Right lobe of liver (tissue), 6 donors: ENCODE measurements around the gene ITGAD. TPM values are rescaled to one million over a fixed set of nuclear protein-coding genes. Genes with fewer than 3 reads are reported as not detected.

Experiments used
- ATAC-seq, 4 donors: fragments of 200-7000 bp; cut with Tn5 transposase; one replicate each; pipeline ENCODE4 v1.9.1; 2020; ENCODE audit warnings: mild to moderate bottlenecking in 4 of 4, moderate library complexity in 4 of 4
- DNase-seq, 3 donors: peaks; one replicate each; pipeline ENCODE4 v3.0.0-alpha.2; 2020
- H3K27ac ChIP-seq, 3 donors: fragments of 200-600 bp; one replicate each; pipeline ENCODE4 v1.8.0; 2022
- H3K27me3 ChIP-seq, 2 donors: fragments of 200-600 bp; one replicate each; pipeline ENCODE4 v1.8.0; 2022
- H3K36me3 ChIP-seq, 4 donors: fragments of 200-600 bp; sonication (generic) in 1 of 4; one replicate each; pipeline versions ENCODE4 v1.5.1 to v1.8.0; 2017 to 2022; ENCODE audit warnings: control low read depth in 1 of 4
- H3K4me1 ChIP-seq, 4 donors: fragments of 200-600 bp; sonication (generic) in 1 of 4; one replicate each; pipeline versions ENCODE4 v1.5.1 to v1.8.0; 2017 to 2022; ENCODE audit warnings: control low read depth in 1 of 4
- H3K4me3 ChIP-seq, 3 donors: fragments of 200-600 bp; one replicate each; pipeline ENCODE4 v1.8.0; 2022
- H3K9me3 ChIP-seq, 4 donors: fragments of 200-600 bp; sonication (generic) in 1 of 4; one replicate each; pipeline versions ENCODE4 v1.5.1 to v1.8.0; 2017 to 2022; ENCODE audit warnings: control low read depth in 1 of 4
- CTCF ChIP-seq, 4 donors: fragments of 200-600 bp in 3 of 4; fragments of 450-650 bp in 1 of 4; IDR thresholded peaks; one replicate each; pipeline versions ENCODE4 v1.5.1 to v1.8.0; 2016 to 2022; ENCODE audit warnings: antibody characterized with exemption in 4 of 4, mild to moderate bottlenecking in 2 of 4
- POLR2A ChIP-seq: fragments of 450-650 bp; IDR thresholded peaks from one replicate; pipeline ENCODE4 v1.6.1; 2017; ENCODE audit warnings: antibody characterized with exemption, mild to moderate bottlenecking
- WGBS: methylation state at CpG from one replicate; pipeline ENCODE4 v1.1.6; 2018; ENCODE audit warnings: low coverage, low lambda C conversion rate; ENCODE audit not compliant: insufficient coverage; ENCODE audit errors: missing lambda C conversion rate; 5-methylcytosine and 5-hydroxymethylcytosine counted together
- intact Hi-C, 2 donors: fragments of 100-400 bp; cut with DNase I; formaldehyde crosslinking; loops; one replicate each; pipeline versions ENCODE4 v1.11.2 to v1.14.1; 2022
- total RNA-seq, 6 experiments: library from RNA; depleted of rRNA in 2 of 6; stranded (reverse); fragments of >200 nt in 2 of 6; fragmentation: NEBNext Ultra II Directional in 3 of 6; extraction: Animal tissue kit (Norgen Biotek cat#: 25700) in 3 of 6; gene quantifications; one replicate each; pipeline versions ENCODE4 v1.1.0 to v1.2.4, GENCODE V29; 2016 to 2023
- donor health status: DM: no; HTN: yes; CAD: no.
- donor health status: DM: no; HTN: no; CAD: no.
- donor health status: DM: no; HTN: no; CAD: no.
- donor health status: DM: no; HTN: yes; CAD: no.
- donor health status: DM: no; HTN: yes; CAD: no.

ITGAD gene
- total RNA-seq, 6 experiments from 2014 or later, result 0.13 to 2.0 (median 0.69) TPM; not detected in 2

GRCh38 chr16:31417916-31418315 is 24.8 kb downstream of the ITGAD start:
- Histone ChIP-seq H3K9me3 (no peaks in the 10 kb centered on the region), H3K4me1 (no peaks in the 10 kb centered on the region), H3K27ac (no peak overlapping the region), H3K27me3 (no peaks in the 10 kb centered on the region), H3K36me3 (no peaks in the 10 kb centered on the region), H3K4me3 (no peak overlapping the region)
- no peak for TF ChIP-seq CTCF (IDR thresholded peaks at IDR 0.05)
- TF ChIP-seq POLR2A, result no peak
- intact Hi-C loops, result no loop called here
- 73% methylated on average over 2 of the region's 5 CpGs for WGBS
- ATAC-seq, result no peak
- DNase-seq, result no peak

- no peaks in the 10 kb centered on the region for H3K27me3 ChIP-seq
- no peaks in the 10 kb centered on the region for H3K36me3 ChIP-seq
- intact Hi-C loops, result no loop called here
- no peak for TF ChIP-seq CTCF (IDR thresholded peaks at IDR 0.05)
- no peak for TF ChIP-seq POLR2A
- H3K27ac ChIP-seq, result no peak overlapping the region
- ATAC-seq (no peak), DNase-seq (no peak)
- H3K9me3 ChIP-seq, result no peaks in the 10 kb centered on the region
- H3K4me1 ChIP-seq, result no peaks in the 10 kb centered on the region
- H3K4me3 ChIP-seq, result no peak overlapping the region
- WGBS, result 57% methylated on average over 3 of the region's 3 CpGs
Observed at GRCh38 chr16:31420037-31420436, 26.9 kb downstream of the ITGAD start.

GRCh38 chr16:31421587-31421986 is 28.5 kb downstream of the ITGAD start:
- Histone ChIP-seq H3K27me3 (no peaks in the 10 kb centered on the region), H3K4me3 (no peak overlapping the region), H3K9me3 (no peaks in the 10 kb centered on the region), H3K4me1 (no peaks in the 10 kb centered on the region), H3K27ac (no peak overlapping the region), H3K36me3 (no peaks in the 10 kb centered on the region)
- intact Hi-C loops, result no loop called here
- DNase-seq (no peak), ATAC-seq (peak in 2 of 4 donors; percentile 21 to 33)
- TF ChIP-seq CTCF (IDR thresholded peaks at IDR 0.05) (no peak), POLR2A (no peak)
- 27% methylated on average over 5 of the region's 6 CpGs for WGBS

- no peaks in the 10 kb centered on the region for H3K9me3 ChIP-seq
- H3K4me1 ChIP-seq, result peaks cover 0 to 3% (median 0%) of the 10 kb centered on the region in 4 donors
- H3K36me3 ChIP-seq, result no peaks in the 10 kb centered on the region
- WGBS, result 66% methylated on average over 3 of the region's 3 CpGs
- no peak overlapping the region for H3K4me3 ChIP-seq
- TF ChIP-seq POLR2A (no peak), CTCF (IDR thresholded peaks at IDR 0.05) (no peak)
- intact Hi-C loops, result no loop called here
- ATAC-seq, result no peak
- H3K27ac ChIP-seq, result no peak overlapping the region
- no peak for DNase-seq
- H3K27me3 ChIP-seq, result no peaks in the 10 kb centered on the region
Observed at GRCh38 chr16:31423241-31423640, 30.1 kb downstream of the ITGAD start.

- ATAC-seq (no peak), DNase-seq (no peak)
- WGBS, result 63% methylated on average over 7 of the region's 12 CpGs
- H3K4me1 ChIP-seq, result peaks cover 0 to 4% (median 2%) of the 10 kb centered on the region in 4 donors
- no peaks in the 10 kb centered on the region for H3K27me3 ChIP-seq
- no peaks in the 10 kb centered on the region for H3K36me3 ChIP-seq
- no peak overlapping the region for H3K27ac ChIP-seq
- H3K4me3 ChIP-seq, result no peak overlapping the region
- no peak for TF ChIP-seq CTCF (IDR thresholded peaks at IDR 0.05)
- no peak for TF ChIP-seq POLR2A
- intact Hi-C loops, result no loop called here
- H3K9me3 ChIP-seq, result no peaks in the 10 kb centered on the region
Observed at GRCh38 chr16:31423801-31424200, 30.7 kb downstream of the ITGAD start.
